GM12801 (cell line): ENCODE results near the gene HNRNPA1.

ENCODE experiments used
- CTCF ChIP-seq: IDR thresholded peaks from one replicate; pipeline ENCODE4 v1.5.1; 2011; ENCODE audit warnings: control low read depth; ENCODE audit not compliant: insufficient read length; ENCODE audit errors: extremely low read depth

The HNRNPA1 gene

DNA sequence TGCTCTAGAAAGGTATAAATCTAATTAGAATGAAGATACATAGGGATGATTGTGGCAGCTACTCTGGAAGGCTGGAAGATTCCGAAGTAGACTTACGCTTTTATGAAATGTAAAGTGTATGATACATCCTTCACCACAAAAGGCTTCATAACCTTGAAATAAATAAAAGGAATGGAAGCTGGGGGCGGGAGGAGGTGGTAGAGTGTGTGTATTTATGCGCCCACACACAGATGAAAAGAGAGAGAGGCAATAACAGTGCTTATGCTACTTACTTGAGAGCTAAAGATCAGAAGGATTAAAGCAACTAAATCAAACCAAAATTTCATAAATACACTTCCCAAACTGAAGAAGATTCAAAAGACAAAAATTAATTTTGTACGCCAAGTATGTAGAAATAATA, 31.0 kb upstream of the HNRNPA1 start:
- no peak for TF ChIP-seq CTCF

DNA sequence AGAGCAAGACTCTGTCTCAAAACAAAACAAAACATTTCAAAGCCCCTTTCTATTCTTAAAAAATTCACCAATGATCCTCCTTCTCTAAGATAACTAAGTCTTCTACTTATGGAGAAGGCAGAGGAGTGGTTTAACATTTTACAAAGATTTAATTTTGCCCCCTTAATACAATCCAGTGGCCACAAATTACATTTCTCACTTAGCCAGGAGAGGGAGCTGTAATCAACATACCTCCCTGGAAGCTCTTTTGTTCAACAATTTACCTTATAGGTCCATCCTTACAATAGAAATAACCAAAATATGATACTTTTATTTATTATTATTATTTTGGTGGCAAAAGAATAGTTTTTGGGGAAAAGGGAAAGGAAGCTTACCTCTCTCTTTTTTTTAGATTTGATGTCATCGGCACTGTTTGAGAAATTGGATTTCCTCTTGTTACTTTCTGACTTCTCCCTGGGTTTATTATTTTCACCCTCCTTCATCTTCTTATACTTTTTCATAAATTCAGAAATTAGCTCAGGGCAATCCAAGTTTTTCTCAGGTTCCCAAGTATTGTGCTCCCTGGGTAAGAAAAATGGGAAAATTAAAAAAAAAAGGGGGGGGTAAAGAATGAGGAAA, 28.8 kb upstream of the HNRNPA1 start:
- TF ChIP-seq CTCF, result no peak

- TF ChIP-seq CTCF, result no peak
Measured at GRCh38 chr12:54253240-54253639, 27.3 kb upstream of the HNRNPA1 start.

DNA sequence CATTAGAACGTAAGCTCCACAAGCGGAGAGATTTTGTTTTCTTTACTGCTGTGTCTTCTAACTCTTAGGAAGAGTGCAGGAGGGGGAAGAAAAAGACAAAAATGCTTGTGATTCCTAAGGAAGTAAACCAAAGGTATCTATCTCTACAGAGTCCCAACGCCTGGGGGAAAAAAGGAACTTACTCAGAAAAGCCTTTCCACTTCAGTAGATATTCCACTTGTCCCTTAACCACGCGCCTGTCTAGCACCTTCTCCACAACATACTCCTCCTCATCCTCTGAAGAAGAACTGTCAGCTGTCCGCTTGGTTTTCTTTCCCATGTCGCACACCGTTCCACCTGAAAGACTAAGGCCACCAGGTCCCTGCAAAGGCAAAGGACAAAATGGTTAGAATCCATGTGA, 23.2 kb upstream of the HNRNPA1 start:
- no peak for TF ChIP-seq CTCF

DNA sequence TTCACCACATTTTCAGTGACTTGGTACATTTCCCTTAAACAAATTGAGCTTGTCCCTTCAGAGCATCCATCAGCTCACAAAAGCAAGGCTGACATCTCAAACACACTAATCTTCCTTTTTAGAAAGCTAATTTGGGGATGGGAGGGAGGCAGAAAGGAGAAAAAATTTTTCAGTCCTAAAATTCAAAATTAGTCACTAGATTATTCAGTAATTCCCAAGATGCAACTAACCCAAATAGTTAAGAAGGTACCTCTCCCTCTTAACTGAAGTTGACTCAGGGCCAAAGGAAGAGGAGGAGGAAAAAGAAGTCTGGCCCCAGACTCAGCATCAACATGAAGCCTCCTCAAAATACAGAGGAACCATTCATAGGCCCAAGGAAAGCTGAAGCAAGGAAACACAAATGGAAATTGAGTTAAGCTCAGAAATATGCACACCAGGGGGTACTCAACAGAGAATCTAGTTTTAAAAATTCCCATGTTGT, 22.3 kb upstream of the HNRNPA1 start:
- TF ChIP-seq CTCF, result no peak

DNA sequence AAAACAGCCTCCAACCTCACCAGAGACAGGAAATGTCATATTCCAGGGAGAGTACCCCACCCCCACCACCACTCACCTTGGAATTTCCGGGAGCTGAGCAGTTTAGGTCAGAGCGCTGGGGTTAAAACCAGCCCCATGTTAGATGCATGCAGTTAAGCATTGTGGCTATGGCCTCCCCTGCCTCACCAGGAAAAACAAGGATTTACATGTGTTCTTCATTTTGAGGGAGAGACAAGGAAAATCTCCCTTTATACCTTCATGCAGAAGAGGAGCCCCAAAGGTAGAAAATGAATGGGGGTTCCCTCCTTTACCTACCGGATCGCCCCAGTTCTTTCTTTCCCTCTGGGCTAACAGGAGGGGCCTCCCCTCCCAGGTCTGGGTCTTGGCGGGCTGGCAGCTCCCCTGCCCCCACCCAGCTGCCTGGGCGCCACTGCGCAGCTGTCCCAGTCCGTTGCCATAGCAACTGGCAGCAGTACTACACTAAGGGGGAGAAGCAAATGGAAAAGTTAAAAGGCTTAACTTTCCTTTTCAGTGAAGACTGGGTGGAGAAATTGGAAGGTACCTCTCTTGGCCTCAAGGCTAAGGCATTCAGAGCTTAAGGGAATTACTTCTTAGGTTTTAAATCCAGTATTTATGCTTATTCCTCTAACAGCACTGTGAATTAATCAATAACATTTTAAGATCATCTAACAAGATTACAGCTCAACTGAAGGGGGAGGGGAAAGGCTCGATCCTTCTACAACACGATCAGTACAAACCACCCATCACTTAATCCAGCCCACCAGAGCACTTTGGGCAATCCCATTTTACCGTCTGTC, 21.1 kb upstream of the HNRNPA1 start:
- TF ChIP-seq CTCF, result no peak

GRCh38 chr12:54261815-54262402, 18.6 kb upstream of the HNRNPA1 start:
- no peak for TF ChIP-seq CTCF
